Mucosa of rectum (tissue), 2 donors: ENCODE results near the gene WNK2.
"Not testable (repeated sequence)": the region's sequence is repeated elsewhere in the genome, so short reads cannot be mapped to it uniquely, and the experiment has no call there.

Experiments
- H3K27ac ChIP-seq, 2 donors: one replicate each; pipeline ENCODE4 v1.7.0; 2013; ENCODE audit warnings: inconsistent platforms in 2 of 2, low read depth in 2 of 2, low read length in 2 of 2
- H3K27me3 ChIP-seq, 2 donors: one replicate each; pipeline ENCODE4 v1.7.0; 2013; ENCODE audit warnings: low read length in 2 of 2; ENCODE audit not compliant: control insufficient read depth in 2 of 2, insufficient read depth in 2 of 2
- H3K36me3 ChIP-seq, 2 donors: one replicate each; pipeline ENCODE4 v1.7.0; 2013; ENCODE audit warnings: low read length in 2 of 2; ENCODE audit not compliant: control insufficient read depth in 2 of 2, insufficient read depth in 2 of 2
- H3K4me1 ChIP-seq, 2 donors: one replicate each; pipeline ENCODE4 v1.7.0; 2013; ENCODE audit warnings: low read length in 2 of 2, mild to moderate bottlenecking in 1 of 2; ENCODE audit not compliant: control insufficient read depth in 2 of 2, insufficient read depth in 2 of 2
- H3K4me3 ChIP-seq, 2 donors: one replicate each; pipeline ENCODE4 v1.7.0; 2013; ENCODE audit warnings: low read length in 2 of 2
- H3K9ac ChIP-seq, 2 donors: one replicate each; pipeline ENCODE4 v1.7.0; 2013; ENCODE audit warnings: low read length in 2 of 2, low read depth in 1 of 2, mild to moderate bottlenecking in 1 of 2
- H3K9me3 ChIP-seq, 2 donors: one replicate each; pipeline ENCODE4 v1.7.0; 2013; ENCODE audit warnings: low read length in 2 of 2; ENCODE audit not compliant: control insufficient read depth in 2 of 2
- donor health status: healthy.
- donor health status: Normal muscosa, but diverticular disease.

The WNK2 gene

DNA sequence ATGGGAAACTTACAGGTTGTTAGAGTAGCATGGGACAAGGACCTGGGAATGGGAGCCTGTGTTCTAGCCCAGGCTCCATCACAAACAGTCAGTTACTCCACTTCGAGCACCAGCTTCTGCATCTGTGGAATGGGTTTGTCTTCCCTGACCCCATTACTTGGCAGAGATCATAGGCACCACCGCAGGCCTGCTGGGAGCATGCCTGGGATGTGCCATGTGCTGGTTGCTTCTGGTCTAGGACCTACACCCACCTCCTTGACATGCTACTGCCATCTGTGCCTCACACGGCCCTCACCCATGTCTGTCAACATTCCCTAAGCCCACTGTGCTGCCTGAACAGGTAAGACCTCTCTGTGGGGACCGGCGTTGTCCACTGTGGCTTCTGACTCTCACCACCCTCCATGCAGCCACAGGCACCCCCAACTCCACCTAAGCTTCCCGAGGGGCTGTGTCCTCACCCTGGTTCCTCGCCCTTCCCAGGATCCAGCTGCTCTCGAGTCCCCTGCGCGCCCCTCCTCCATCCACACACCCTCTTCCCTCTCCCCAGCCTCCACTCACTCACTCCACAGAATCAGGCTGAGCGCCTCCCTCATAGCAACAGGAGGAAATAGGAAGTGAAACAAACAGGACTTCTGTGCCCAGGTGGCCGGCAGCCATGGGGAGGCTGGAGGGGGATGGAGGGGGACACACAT lies 181.6 kb downstream of the WNK2 start:
- Histone ChIP-seq H3K4me1 (no peaks in the 10 kb centered on the region), H3K9me3 (peaks cover 2 to 3% of the 10 kb centered on the region in 2 donors), H3K4me3 (no peak overlapping the region), H3K27me3 (no peaks in the 10 kb centered on the region), H3K27ac (no peak overlapping the region), H3K36me3 (no peaks in the 10 kb centered on the region), H3K9ac (no peak overlapping the region)

- Histone ChIP-seq H3K9me3 (peaks cover 2 to 3% of the 10 kb centered on the region in 2 donors), H3K27me3 (no peaks in the 10 kb centered on the region), H3K27ac (no peak overlapping the region), H3K9ac (no peak overlapping the region), H3K36me3 (no peaks in the 10 kb centered on the region), H3K4me3 (no peak overlapping the region), H3K4me1 (no peaks in the 10 kb centered on the region)
Measured at GRCh38 chr9:93366119-93366447, 182.1 kb downstream of the WNK2 start.

- not testable (repeated sequence) for H3K4me3 ChIP-seq, H3K4me1 ChIP-seq, H3K27ac ChIP-seq, H3K9me3 ChIP-seq, H3K9ac ChIP-seq, H3K36me3 ChIP-seq, H3K27me3 ChIP-seq
Measured at GRCh38 chr9:93366486-93366885, 182.5 kb downstream of the WNK2 start.

DNA sequence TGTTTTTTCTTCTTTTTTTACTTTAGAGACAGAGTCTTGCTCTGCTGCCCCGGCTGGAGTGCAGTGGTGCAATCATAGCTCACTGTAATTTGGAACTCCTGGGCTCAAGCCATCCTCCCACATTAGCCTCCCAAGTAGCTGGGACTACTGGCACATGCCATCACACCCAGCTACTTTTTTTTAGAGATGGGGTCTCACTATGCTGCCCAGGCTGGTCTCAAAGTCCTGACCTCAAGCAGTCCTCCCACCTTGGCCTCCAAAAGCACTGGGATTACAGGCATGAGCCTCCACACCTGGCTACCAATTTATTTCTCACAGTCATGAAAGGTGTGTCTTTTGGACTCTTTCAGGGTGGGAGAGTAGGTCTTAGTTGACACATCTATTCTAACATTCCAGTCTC lies 184.5 kb downstream of the WNK2 start:
- Histone ChIP-seq H3K27ac (no peak overlapping the region), H3K4me1 (no peaks in the 10 kb centered on the region), H3K9me3 (no peaks in the 10 kb centered on the region), H3K36me3 (no peaks in the 10 kb centered on the region), H3K27me3 (no peaks in the 10 kb centered on the region), H3K9ac (no peak overlapping the region), H3K4me3 (no peak overlapping the region)

GRCh38 chr9:93369686-93370085 lies 185.7 kb downstream of the WNK2 start:
- Histone ChIP-seq H3K9me3 (no peaks in the 10 kb centered on the region), H3K27ac (no peak overlapping the region), H3K9ac (no peak overlapping the region), H3K36me3 (no peaks in the 10 kb centered on the region), H3K27me3 (no peaks in the 10 kb centered on the region), H3K4me3 (no peak overlapping the region), H3K4me1 (no peaks in the 10 kb centered on the region)
